ENCODE data around the gene ENAM. TPM values are rescaled to one million over a fixed set of nuclear protein-coding genes. Genes with fewer than 3 reads are reported as not detected.

ENAM gene
- total and polyA plus RNA-seq, 2 of the 8 experiments (the other 6 are each of a cell fraction or from before 2014, with no cell fraction given): not detected

- Histone ChIP-seq H2BK120ac (replicated peaks; ENCODE audit: low read depth, low read length) (no peak overlapping the region), H3K4ac (replicated peaks; ENCODE audit: insufficient read length, low read depth, low read length) (no peak overlapping the region), H3K4me1 (replicated peaks in 1 of 4; ENCODE audit: control insufficient read depth in 3 of 4, insufficient read depth in 4 of 4, low read length in 3 of 4) (no peaks in the 10 kb centered on the region), H3K23ac (ENCODE audit: insufficient read length) (no peak overlapping the region), H3K56ac (replicated peaks; ENCODE audit: insufficient read length, low read depth, low read length) (no peak overlapping the region), H3K4me3 (ENCODE audit: extremely low read depth in 1 of 4, insufficient read depth in 2 of 4, low read depth in 3 of 4, low read length in 4 of 4) (no peak overlapping the region), H3K14ac (ENCODE audit: insufficient read length) (no peak overlapping the region), H3K4me2 (ENCODE audit: insufficient read depth in 1 of 2, low read depth in 2 of 2, low read length in 2 of 2) (no peak overlapping the region), H2BK12ac (ENCODE audit: low read depth, low read length) (no peak overlapping the region), H4K5ac (ENCODE audit: insufficient read length, low read depth, low read length) (no peak overlapping the region), H2AK5ac (ENCODE audit: low read depth, low read length) (no peak overlapping the region), H4K20me1 (replicated peaks in 1 of 2; ENCODE audit: control insufficient read depth in 1 of 2, insufficient read depth in 2 of 2, low read length in 2 of 2) (no peaks in the 10 kb centered on the region), H3K9me3 (ENCODE audit: insufficient read depth in 2 of 2, low read depth in 1 of 2, low read length in 1 of 2) (no peaks in the 10 kb centered on the region), H3K27me3 (replicated peaks in 1 of 4; ENCODE audit: control insufficient read depth in 3 of 4, extremely low read depth in 1 of 4, insufficient read depth in 3 of 4, low read length in 3 of 4) (no peaks in the 10 kb centered on the region), H3K79me1 (ENCODE audit: low read depth, low read length) (no peaks in the 10 kb centered on the region), H3K27ac (ENCODE audit: low read depth, low read length) (no peak overlapping the region), H3K36me3 (ENCODE audit: control insufficient read depth in 2 of 4, insufficient read depth in 4 of 4, low read length in 3 of 4) (no peaks in the 10 kb centered on the region), H3K18ac (ENCODE audit: extremely low read depth, low read length) (no peak overlapping the region), H4K8ac (ENCODE audit: extremely low read depth, insufficient read depth, low read length) (no peak overlapping the region), H2BK5ac (ENCODE audit: low read depth, low read length) (no peak overlapping the region), H3K79me2 (ENCODE audit: control insufficient read depth in 1 of 2, insufficient read depth in 2 of 2, low read length in 2 of 2) (no peaks in the 10 kb centered on the region), H4K91ac (replicated peaks; ENCODE audit: insufficient read length, low read length) (no peak overlapping the region), H2BK15ac (ENCODE audit: low read length) (no peak overlapping the region), H2AFZ (ENCODE audit: low read length) (0 out of 2 replicates have a peak overlapping the region, but pooled peaks have one; percentile 26), H3K9ac (replicated peaks in 1 of 4; ENCODE audit: extremely low read depth in 1 of 4, low read depth in 3 of 4, low read length in 3 of 4) (no peak overlapping the region), H2BK20ac (ENCODE audit: low read length) (no peak overlapping the region), H3K23me2 (ENCODE audit: low read depth, low read length) (no peaks in the 10 kb centered on the region)
- no peak for DNase-seq (ENCODE audit: low read depth in 1 of 2, low spot score in 2 of 2)
- WGBS, 2 experiments (ENCODE audit: extremely low coverage in 1 of 2, insufficient coverage in 1 of 2, insufficient read length in 1 of 2, insufficient replicate concordance in 2 of 2, low coverage in 1 of 2, low lambda C conversion rate in 2 of 2, missing lambda C conversion rate in 1 of 2): 88% methylated on average over 9 of the region's 9 CpGs; no CpG with 5 or more reads in 1 of the 2 experiments
- TF ChIP-seq POLR2A (IDR thresholded peaks at IDR 0.05; ENCODE audit: control extremely low read depth in 1 of 2, low read depth in 2 of 2, low read length in 2 of 2) (no peak), E2F6 (IDR thresholded peaks at IDR 0.05) (no peak), TEAD4 (IDR thresholded peaks at IDR 0.05; ENCODE audit: low read depth, low read length) (no peak)
- no peak for FAIRE-seq
- POLR2A ChIA-PET (ENCODE audit: partially characterized antibody): no interaction called here
- CTCF ChIA-PET (ENCODE audit: partially characterized antibody): interaction anchor here (0.7 kb wide), 1 partner anchor 604 kb away, joined by 3 read pairs; no protein-coding TSS in a partner anchor
Measured at GRCh38 chr4:70583952-70584834, 44.4 kb upstream of the ENAM start.

Measured in H1 (cell line).